ENCODE measurements around the gene AEN. TPM values are rescaled to one million over a fixed set of nuclear protein-coding genes. Genes with fewer than 3 reads are reported as not detected.

The AEN gene
- total and polyA plus RNA-seq, 2 donors (not counting 3 experiments of a cell fraction or from before 2014, with no cell fraction given) = 34.2 to 35.6 TPM

- Histone ChIP-seq H3K36me3 (ENCODE audit: control insufficient read depth in 2 of 2, extremely low read depth in 1 of 2, insufficient read depth in 2 of 2, low read length in 2 of 2) (peaks cover 10 to 30% of the 10 kb centered on the region in 2 experiments), H3K79me2 (ENCODE audit: control insufficient read depth, insufficient read depth, low read length) (peaks cover 93% of the 10 kb centered on the region), H3K27me3 (ENCODE audit: control insufficient read depth in 2 of 2, insufficient read depth in 2 of 2, low read length in 2 of 2) (no peaks in the 10 kb centered on the region), H3K27ac (ENCODE audit: insufficient read depth, low read depth, low read length) (no peak overlapping the region), H3K4me1 (ENCODE audit: control insufficient read depth, extremely low read depth, insufficient read depth, low read length) (peaks cover 44% of the 10 kb centered on the region), H3K9me3 (replicated peaks; ENCODE audit: control insufficient read depth, insufficient read depth, low read length) (no peaks in the 10 kb centered on the region), H3K9me1 (replicated peaks; ENCODE audit: control insufficient read depth, extremely low read depth, insufficient read depth, low read length) (no peaks in the 10 kb centered on the region), H3K4me2 (ENCODE audit: insufficient read depth, low read length) (no peak overlapping the region), H3K9ac (replicated peaks; ENCODE audit: extremely low read depth, insufficient read depth, low read length) (no peak overlapping the region), H3K4me3 (replicated peaks in 1 of 3; ENCODE audit: insufficient read depth in 1 of 3, low read depth in 1 of 3, low read length in 3 of 3) (no peak overlapping the region), H2AFZ (ENCODE audit: low read depth, low read length) (no peak overlapping the region), H4K20me1 (replicated peaks; ENCODE audit: control insufficient read depth, extremely low read depth, insufficient read depth, low read length) (no peaks in the 10 kb centered on the region)
- TF ChIP-seq GATA2 (IDR thresholded peaks at IDR 0.05; ENCODE audit: insufficient read depth, insufficient read length, low read depth, low read length) (no peak), CTCF (IDR thresholded peaks at IDR 0.05; ENCODE audit: extremely low read depth in 1 of 2, insufficient read depth in 1 of 2, low read depth in 1 of 2, low read length in 2 of 2) (no peak), JUN (IDR thresholded peaks at IDR 0.05; ENCODE audit: borderline replicate concordance, insufficient read depth, insufficient read length, low read depth) (no peak), POLR2A (IDR thresholded peaks at IDR 0.05; ENCODE audit: low read depth, low read length) (no peak), MYC (IDR thresholded peaks at IDR 0.05; ENCODE audit: low read depth, low read length) (no peak), MAX (IDR thresholded peaks at IDR 0.05; ENCODE audit: insufficient read depth, insufficient read length) (no peak), POLR2AphosphoS5 (IDR thresholded peaks at IDR 0.05; ENCODE audit: insufficient read depth, low read depth, low read length) (no peak), EZH2 (IDR thresholded peaks at IDR 0.05; ENCODE audit: borderline replicate concordance, low read depth, low read length, severe bottlenecking) (no peak), FOS (IDR thresholded peaks at IDR 0.05; ENCODE audit: borderline replicate concordance, insufficient read depth, low read length) (no peak)
- intact Hi-C loops (cut with micrococcal nuclease) = loop anchor here (10.0 kb wide), 2 partner anchors 547 to 707 kb away; partner anchors contain the start of gene POLG
- CTCF ChIA-PET = no interaction called here
- DNase-seq (ENCODE audit: low read depth, low spot score) (no peak), FAIRE-seq (no peak)
- dilution Hi-C loops (cut with MboI; ENCODE audit: extremely low pct_ligation_motif_present, low sequenced_read_pairs) = no loop called here
- BruUV-seq (replicated peaks) = no TSS peak
- POLR2A ChIA-PET = no interaction called here
Observed at GRCh38 chr15:88627463-88627862, 6.3 kb downstream of the AEN start.
